Subcutaneous adipose tissue (tissue), 4 donors: ENCODE data around the gene TXNL4A. TPM values are rescaled to one million over a fixed set of nuclear protein-coding genes. Genes with fewer than 3 reads are reported as not detected.

Source experiments
- CTCF ChIP-seq: fragments of 450-650 bp; IDR thresholded peaks from one replicate; pipeline ENCODE4 v1.5.1; 2016; ENCODE audit warnings: low read depth, mild to moderate bottlenecking, control low read depth, antibody characterized with exemption, moderate library complexity
- total RNA-seq, 4 donors: library from RNA; depleted of rRNA; stranded (reverse); fragments of >200 nt; gene quantifications; one replicate each; pipeline ENCODE4 v1.1.0, GENCODE V29; 2016

Gene TXNL4A
- total RNA-seq, 4 donors from 2014 or later: 22.9 to 53.3 (median 28.1) TPM

DNA sequence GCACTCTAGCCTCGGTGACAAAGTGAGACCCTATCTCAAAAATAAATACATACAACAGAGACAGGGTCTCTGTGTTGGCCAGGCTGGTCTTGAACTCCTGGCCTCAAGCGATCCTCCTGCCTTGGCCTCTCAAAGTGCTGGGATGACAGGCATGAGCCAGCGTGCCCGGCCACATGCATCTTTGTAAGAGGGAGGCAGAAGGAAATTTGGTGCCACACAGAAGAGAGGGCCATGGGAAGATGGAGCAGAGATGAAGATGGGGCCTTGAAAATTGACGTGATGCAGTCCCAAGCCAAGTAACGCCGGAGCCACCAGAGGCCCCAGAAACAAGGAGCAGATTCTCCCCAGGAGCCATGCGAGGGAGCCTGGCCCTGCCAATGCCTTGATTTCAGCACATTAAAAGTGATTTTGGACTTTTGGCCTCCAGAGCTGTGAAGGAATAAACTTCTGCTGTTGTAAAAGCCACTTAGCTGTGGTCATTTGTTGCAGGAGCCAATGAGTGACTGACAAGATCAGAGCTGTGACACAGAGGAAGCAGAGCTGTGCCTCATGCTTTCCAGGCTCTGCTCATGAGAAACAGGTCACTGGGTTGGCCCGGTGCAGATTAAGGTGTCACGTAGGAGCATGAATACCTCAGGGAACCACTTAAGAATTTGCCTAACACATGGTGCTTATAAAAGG, 34.3 kb downstream of the TXNL4A start:
- TF ChIP-seq CTCF: no peak

DNA sequence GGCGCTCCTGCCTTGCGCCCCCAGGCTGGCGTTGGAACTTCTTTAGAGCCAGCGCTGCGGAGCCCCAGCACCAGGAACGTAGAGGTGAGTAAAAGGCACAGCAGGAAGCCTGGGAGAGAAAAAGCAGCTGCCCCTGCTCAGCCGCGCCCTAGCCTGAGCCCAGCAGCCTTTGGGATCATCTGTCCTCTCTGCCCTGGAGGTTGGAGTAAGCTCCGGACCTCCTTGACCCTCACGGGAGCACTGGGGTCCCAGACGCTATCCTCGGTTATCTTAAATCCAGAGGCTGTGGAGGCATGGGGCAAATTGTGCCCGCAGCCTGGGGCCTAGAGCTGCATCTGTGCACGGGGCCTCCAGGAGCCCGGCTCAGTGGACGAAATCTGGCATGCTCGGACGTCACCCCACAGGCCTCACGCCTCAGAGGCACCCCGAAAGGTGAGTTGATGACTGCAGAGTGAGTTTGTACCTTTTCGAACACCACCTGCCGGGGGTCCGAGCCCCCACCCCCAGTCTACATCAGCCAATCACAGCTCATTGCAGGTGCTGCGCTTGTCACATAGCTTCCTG, 35.3 kb downstream of the TXNL4A start:
- TF ChIP-seq CTCF: no peak

DNA sequence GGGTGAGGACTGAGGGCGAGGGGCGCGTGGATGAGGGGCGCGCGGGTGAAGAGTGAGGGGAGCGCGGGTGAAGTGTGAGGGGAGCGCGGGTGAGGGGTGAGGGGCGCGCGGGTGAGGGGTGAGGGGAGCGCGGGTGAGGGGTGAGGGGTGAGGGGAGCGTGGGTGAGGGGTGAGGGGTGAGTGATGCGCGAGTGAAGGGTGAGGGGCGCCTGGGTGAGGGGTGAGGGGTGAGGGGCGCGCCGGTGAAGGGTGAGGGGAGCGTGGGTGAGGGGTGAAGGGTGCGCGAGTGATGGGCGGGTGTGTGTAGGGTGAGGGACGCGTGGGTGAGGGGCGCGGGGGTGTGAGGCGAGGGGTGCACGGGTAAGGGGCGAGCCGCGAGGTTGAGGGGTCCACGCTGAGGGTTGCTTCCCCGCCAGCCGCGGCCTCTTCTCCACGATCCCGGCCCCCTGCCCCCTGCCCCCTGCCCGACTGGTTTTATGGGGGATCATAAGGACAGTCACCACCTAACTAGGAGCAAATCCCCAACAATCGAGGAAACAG, 35.8 kb downstream of the TXNL4A start:
- TF ChIP-seq CTCF: no peak

- no peak for TF ChIP-seq CTCF
Measured at GRCh38 chr18:79951545-79952455, 36.6 kb downstream of the TXNL4A start, which contains the start of gene SLC66A2. TSS of gene SLC66A2 (minus strand) at chr18:79951653. CDS start at chr18:79950926, 727 bp downstream.

DNA sequence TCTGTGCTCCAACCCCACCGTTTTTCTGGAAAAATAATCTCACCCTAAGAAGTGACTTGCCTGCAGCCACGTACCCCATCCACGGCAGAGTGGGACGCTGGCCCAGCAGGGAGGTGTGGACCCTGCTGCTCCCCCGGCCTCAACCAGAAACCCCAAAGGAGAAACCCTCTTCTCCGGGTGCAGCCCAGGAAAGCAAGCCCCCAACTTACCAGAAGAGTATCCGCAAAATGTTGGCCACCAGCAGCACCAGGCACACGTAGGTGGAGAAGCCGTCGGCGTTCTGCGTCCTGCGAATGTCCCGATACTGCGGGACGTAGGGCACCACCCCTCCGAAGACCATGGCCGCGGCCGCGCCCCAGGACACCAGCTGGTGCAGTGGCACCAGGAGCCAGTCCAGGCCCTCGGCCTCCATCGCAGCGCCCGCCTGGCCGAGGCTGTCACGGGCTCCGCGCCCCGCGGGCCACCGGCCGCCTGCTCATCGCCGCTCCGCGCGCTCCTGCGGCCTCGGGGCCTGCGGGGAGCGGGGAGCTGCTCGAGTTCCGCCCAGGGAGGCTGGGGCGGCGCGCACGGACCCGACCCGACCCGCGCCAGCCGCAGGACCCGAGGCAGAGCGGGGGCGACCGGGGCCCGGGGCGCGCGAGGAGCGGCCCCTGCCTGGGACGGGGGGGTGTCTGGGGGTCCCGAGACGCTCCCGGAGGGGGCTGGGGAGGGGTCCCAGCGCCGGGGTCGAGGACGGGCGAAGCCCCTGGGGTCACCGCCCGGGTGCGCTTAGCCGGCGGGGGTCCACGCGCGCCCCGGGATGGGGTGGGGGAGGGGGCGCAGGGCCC, 37.6 kb downstream of the TXNL4A start:
- no peak for TF ChIP-seq CTCF

DNA sequence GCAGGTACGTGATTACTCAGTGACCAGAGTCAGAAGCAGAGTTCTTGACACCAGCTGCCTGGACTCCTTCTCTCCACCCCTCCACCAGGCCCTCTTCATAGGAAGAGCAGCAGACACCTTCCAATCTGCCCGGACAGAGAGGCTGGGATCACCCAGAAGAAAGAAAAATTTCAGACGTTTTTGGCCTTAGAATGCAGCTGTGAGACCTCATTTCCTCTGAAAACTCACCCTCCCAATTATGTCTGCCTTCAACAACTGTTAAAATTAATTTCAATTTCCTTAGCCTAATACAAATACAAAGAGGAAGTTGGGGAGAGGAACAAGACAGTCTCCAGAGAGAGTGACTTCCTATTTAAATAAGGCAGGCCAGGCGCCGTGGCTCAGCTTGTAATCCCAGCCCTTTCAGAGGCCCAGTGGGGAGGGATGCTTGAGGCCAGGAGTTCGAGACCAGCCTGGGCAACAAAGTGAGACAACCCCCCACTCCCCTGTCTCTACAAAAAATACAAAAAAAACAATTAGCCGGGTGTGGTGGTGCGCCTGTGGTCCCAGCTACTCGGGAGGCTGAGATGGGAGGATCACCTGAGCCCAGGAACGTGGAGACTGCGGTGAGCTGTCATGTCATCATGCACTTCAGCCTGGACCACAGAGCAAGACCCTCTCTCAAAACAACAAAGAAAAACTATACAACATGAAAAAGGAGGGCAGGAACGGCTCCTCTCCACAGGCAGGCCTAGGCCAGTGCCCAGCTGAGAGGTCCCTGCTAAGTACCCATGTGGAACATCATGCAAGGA, 38.5 kb downstream of the TXNL4A start:
- no peak for TF ChIP-seq CTCF
